Measurements from ENCODE around the gene GATA5.

DNA sequence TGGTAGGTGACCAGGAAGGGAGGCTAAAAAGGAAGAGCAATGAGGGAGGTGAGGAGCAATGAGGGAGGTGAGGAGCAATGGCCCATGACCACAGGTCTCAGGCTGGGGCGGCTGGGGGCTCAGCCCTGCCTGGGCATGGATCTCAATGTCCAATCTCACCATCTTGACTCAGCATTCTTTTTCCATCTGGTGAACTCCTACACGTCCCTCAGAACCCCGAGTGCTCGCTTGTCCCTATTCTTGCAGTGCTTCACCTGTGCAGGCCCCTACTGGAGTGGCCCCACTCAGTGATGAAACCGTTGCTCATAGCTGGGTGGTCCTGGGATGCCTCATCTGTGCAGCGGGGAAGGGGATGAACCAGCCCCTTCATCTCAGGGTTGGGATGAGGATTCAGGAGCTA, 31.5 kb downstream of the GATA5 start:
- TF ChIP-seq, protein P1, sequence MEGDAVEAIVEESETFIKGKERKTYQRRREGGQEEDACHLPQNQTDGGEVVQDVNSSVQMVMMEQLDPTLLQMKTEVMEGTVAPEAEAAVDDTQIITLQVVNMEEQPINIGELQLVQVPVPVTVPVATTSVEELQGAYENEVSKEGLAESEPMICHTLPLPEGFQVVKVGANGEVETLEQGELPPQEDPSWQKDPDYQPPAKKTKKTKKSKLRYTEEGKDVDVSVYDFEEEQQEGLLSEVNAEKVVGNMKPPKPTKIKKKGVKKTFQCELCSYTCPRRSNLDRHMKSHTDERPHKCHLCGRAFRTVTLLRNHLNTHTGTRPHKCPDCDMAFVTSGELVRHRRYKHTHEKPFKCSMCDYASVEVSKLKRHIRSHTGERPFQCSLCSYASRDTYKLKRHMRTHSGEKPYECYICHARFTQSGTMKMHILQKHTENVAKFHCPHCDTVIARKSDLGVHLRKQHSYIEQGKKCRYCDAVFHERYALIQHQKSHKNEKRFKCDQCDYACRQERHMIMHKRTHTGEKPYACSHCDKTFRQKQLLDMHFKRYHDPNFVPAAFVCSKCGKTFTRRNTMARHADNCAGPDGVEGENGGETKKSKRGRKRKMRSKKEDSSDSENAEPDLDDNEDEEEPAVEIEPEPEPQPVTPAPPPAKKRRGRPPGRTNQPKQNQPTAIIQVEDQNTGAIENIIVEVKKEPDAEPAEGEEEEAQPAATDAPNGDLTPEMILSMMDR (IDR thresholded peaks at IDR 0.05) = no peak
- TF ChIP-seq POLR2AphosphoS5 (IDR thresholded peaks at IDR 0.05) (no peak), POLR2A (IDR thresholded peaks at IDR 0.05) (no peak)

All from stomach (tissue), 4 donors.